Sigmoid colon (tissue), 4 donors: Measurements from ENCODE around the gene ZP2.

ENCODE experiments used
- EP300 ChIP-seq, 4 donors: sonication (generic); formaldehyde crosslinking; IDR thresholded peaks; one replicate each; pipeline ENCODE4 v1.6.1; 2017; ENCODE audit warnings: antibody characterized with exemption in 4 of 4
- POLR2A ChIP-seq, 2 donors: fragments of 450-650 bp; IDR thresholded peaks; one replicate each; pipeline ENCODE4 v1.6.1; 2016; ENCODE audit warnings: antibody characterized with exemption in 2 of 2, mild to moderate bottlenecking in 2 of 2, moderate library complexity in 2 of 2
- POLR2AphosphoS5 ChIP-seq, 4 donors: sonication (generic); formaldehyde crosslinking; IDR thresholded peaks; one replicate each; pipeline ENCODE4 v1.6.1; 2017; ENCODE audit warnings: antibody characterized with exemption in 4 of 4

GRCh38 chr16:21164521-21165168 lies 46.7 kb downstream of the ZP2 start:
- TF ChIP-seq POLR2A (IDR thresholded peaks at IDR 0.05) (no peak), POLR2AphosphoS5 (IDR thresholded peaks at IDR 0.05) (no peak), EP300 (IDR thresholded peaks at IDR 0.05) (no peak)
